Measurements from ENCODE around the gene PBX3.

The PBX3 gene

DNA sequence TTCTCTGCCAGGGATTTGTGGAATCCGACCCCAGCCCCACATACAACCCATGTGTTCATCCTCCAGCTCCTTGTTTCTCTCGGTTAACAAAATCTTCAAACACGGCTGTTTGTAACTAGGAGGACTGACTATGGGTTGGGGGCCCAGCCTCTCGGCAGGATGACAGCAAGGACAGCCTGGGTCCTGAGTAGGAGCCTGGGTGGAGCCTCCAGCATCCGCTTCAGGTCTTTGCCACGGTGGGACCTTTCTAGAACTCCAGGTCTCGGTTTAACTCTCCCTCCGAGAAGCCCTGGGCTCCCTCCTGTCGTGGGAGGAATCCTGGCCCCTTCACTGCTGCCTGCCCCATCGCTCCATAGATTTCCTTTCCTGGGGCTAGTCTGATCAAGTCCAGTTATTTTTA is 248.5 kb downstream of the PBX3 start:
- TF ChIP-seq, protein P1, sequence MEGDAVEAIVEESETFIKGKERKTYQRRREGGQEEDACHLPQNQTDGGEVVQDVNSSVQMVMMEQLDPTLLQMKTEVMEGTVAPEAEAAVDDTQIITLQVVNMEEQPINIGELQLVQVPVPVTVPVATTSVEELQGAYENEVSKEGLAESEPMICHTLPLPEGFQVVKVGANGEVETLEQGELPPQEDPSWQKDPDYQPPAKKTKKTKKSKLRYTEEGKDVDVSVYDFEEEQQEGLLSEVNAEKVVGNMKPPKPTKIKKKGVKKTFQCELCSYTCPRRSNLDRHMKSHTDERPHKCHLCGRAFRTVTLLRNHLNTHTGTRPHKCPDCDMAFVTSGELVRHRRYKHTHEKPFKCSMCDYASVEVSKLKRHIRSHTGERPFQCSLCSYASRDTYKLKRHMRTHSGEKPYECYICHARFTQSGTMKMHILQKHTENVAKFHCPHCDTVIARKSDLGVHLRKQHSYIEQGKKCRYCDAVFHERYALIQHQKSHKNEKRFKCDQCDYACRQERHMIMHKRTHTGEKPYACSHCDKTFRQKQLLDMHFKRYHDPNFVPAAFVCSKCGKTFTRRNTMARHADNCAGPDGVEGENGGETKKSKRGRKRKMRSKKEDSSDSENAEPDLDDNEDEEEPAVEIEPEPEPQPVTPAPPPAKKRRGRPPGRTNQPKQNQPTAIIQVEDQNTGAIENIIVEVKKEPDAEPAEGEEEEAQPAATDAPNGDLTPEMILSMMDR (IDR thresholded peaks at IDR 0.05): no peak

DNA sequence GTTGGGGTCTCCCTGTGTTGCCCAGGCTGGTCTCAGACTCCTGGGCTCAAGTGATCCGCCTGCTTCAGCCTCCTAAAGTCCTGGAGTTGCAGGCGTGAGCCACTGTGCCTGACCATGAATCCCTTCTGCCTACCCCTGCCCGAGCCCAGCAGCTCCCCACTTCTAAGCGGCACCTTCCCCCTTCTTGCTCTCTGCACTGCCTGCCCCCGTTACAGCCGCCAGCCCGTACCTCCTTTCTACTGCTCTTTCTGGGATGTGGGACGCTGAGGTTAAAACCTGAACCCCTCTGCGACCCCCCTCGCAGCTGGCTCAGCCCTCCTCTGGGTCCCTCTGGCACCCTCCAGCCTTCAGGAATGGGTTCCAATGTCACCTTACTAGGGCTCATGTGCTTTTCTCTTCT is 249.6 kb downstream of the PBX3 start:
- TF ChIP-seq, protein P1 (IDR thresholded peaks at IDR 0.05): no peak

DNA sequence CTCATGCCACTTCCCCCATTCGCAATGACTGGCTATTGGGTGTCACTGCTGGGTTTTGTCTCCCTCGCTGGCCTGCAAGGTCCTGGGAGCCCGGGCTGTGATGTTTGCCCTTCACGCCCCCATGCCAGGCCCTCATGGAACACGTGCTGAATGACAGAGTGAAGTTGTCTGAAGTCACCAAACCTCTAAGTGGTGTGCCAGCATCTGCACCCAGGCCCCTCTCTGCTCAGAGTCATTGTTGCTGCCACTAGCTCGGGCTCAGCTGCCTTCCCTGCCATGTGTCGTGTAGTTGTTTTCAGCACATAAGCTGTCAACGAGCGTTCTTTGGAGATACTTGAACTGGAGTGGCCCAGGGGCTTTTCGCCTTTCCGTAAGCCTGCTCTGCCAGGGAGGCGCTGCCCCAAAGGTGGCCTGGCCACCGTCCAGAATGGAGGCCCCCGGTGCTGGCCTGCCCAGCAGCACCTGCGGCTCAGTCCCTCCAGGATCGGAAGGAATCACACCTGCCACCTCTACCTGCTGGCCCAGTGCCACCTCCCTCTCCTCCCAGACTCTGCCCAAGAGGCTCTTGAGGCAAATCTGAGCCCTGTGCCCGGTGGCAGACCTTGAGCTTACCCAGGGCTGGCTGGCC is 250.1 kb downstream of the PBX3 start:
- TF ChIP-seq, protein P1 (IDR thresholded peaks at IDR 0.05): no peak

DNA sequence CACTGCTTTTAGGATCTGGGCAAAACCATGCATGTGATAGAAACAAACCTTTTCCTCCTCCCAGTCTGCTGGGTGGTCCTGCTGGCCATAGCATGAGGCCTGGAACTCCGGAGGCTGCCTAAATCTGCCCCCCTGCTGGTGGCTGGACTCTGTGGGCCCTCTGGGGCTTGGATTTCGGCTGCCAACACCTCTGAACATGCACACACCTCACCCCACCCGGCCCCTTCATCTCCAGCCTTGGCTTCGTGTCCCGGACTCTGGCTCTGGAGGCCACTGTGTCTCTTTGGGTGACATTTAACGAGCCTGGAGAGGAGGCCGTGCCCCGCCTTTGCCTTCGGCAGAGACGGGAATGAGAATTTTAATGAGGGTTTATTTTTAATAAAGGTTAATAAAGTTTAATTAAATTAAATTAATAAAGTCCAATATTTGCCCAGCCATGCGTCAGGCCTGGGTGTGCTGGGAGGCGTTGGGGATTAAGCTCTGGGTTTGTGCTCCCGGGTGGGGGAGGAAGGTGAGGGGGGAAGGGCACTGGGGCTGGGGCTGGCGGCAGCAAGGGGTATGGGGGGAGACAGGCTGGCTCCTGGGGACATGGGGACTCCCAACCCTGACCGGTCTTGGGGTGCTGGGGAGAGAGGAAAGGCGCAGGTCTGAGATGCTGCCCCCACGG is 251.8 kb downstream of the PBX3 start:
- TF ChIP-seq, protein P1 (IDR thresholded peaks at IDR 0.05): no peak

DNA sequence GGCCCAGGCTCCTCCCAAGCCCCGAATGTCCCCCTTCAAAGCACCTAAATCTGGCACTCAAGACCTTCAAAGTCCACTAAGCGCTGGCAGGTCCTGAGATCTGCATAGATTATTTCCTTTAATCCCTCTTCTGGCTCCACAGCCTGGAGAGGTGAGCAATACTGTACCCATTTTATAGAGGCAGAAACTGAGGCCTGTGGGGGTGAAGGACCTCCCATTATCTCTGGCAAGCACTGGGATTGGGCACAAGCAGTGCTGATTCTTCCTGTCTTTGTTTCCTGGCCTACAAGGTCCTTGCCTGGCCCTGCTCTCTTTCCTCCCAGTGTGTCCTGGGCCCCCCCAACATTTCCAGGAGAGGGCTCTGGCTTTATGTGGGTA is 252.3 kb downstream of the PBX3 start:
- TF ChIP-seq, protein P1 (IDR thresholded peaks at IDR 0.05): no peak

DNA sequence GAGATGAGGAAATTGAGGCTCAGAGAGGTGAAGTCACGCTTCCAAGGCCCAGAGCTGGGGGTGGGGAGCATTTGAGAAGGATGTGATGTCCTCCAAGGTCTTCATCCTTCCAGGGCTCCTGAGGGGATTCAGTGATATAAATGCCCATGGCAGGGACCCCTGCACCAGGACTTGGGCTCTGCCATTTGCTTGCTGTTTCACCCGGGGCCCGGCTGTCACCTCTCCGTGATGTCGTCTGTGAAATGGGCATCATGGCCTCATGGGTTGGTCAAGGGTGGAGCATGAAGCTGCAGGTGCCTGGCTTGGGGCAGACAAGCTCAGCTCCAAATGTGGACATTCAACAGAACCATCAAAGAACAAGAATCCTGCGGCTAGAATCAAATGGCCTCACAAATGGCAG is 253.1 kb downstream of the PBX3 start:
- TF ChIP-seq, protein P1 (IDR thresholded peaks at IDR 0.05): no peak

DNA sequence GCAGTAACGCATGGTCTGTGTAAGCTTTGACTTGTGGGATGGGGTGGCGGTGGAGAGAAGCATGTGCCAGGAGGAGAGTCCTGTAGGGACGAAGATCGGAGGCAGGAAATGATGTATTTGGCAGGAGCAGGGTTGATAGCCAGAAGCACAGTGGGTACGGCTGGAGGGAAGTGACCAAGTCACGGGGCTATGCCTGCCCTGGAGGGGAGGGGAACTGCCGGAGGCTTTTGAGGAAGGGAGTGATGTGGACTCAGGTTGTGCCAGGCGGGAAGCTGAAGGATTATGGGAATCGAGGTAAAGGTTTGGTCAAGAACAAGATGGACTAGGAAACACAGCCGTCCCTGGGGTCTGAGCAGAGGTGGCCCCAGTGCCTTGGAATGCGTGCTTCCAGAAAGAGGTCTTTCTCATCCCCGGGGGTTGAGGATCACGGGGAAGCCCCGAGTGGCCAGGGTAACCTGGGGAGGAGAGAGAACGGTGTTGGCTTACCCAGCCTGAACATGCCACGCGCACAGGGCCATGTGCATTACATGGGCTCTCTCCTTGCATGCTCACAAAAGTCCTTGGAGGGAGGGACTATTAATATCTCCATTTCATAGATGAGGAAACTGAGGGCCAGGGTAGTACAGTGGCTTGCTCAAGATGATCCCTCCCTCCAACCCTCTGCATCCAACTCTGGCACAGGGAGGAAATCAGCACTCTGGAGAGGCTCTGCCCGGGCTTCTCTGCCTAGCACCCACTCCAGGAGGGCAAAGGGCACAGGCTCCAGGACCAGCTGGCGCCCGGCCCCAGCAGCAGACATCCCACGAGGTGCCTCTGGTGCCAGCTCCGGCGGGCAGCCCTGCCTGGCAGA is 253.8 kb downstream of the PBX3 start:
- TF ChIP-seq, protein P1 (IDR thresholded peaks at IDR 0.05): no peak

Data from LNCAP (cell line).